Gastrocnemius medialis (tissue), 4 donors: ENCODE data around the gene DEFB129. TPM values are rescaled to one million over a fixed set of nuclear protein-coding genes. Genes with fewer than 3 reads are reported as not detected.

Experiments
- ATAC-seq, 2 donors: fragments of 150-250 bp; one replicate each; pipeline ENCODE4 v1.9.1; 2016
- DNase-seq, 2 donors: peaks; one replicate each; pipeline ENCODE4 v3.0.0-alpha.2; 2019
- H3K27ac ChIP-seq, 4 donors: fragments of 200-600 bp; sonication (generic); 1 replicate in 1 of 4; 2 replicates in 3 of 4; pipeline ENCODE4 v1.5.1; 2016 to 2018; ENCODE audit warnings: mild to moderate bottlenecking in 2 of 4, moderate library complexity in 1 of 4
- H3K27me3 ChIP-seq, 3 donors: fragments of 200-600 bp; sonication (generic) in 2 of 3; 1 replicate in 1 of 3; 2 replicates in 2 of 3; pipeline versions ENCODE4 v1.5.1 to v1.6.0; 2016 to 2019; ENCODE audit warnings: mild to moderate bottlenecking in 1 of 3, moderate library complexity in 1 of 3
- H3K36me3 ChIP-seq, 2 donors: fragments of 200-600 bp; sonication (generic) in 1 of 2; one replicate each; pipeline ENCODE4 v1.5.1; 2017 to 2018
- H3K4me1 ChIP-seq, 2 donors: fragments of 200-600 bp; sonication (generic) in 1 of 2; one replicate each; pipeline ENCODE4 v1.5.1; 2016 to 2017; ENCODE audit warnings: mild to moderate bottlenecking in 2 of 2
- H3K4me3 ChIP-seq, 4 donors: fragments of 200-600 bp; sonication (generic) in 3 of 4; 1 replicate in 1 of 4; 2 replicates in 3 of 4; pipeline ENCODE4 v1.5.1; 2016 to 2019; ENCODE audit warnings: mild to moderate bottlenecking in 2 of 4
- H3K9me3 ChIP-seq, 3 donors: fragments of 200-600 bp; sonication (generic) in 2 of 3; 1 replicate in 1 of 3; 2 replicates in 2 of 3; pipeline ENCODE4 v1.5.1; 2016 to 2019
- POLR2A ChIP-seq, 2 donors: fragments of 450-650 bp; IDR thresholded peaks; one replicate each; pipeline ENCODE4 v1.6.1; 2017; ENCODE audit warnings: antibody characterized with exemption in 2 of 2, mild to moderate bottlenecking in 2 of 2, moderate library complexity in 2 of 2
- in situ Hi-C, 4 donors: fragments of 200-750 bp; cut with MboI; loops; one replicate each; pipeline versions ENCODE4 v1.15.0 to v1.8.0; 2017; ENCODE audit warnings: low sequenced_read_pairs in 4 of 4
- intact Hi-C: fragments of 100-400 bp; cut with DNase I; formaldehyde crosslinking; loops from one replicate; pipeline ENCODE4 v1.15.1; 2023; ENCODE audit warnings: low total_unique reads
- total RNA-seq, 4 donors: library from RNA; depleted of rRNA; stranded (reverse); fragments of >200 nt; gene quantifications; one replicate each; pipeline versions ENCODE4 v1.1.0 to v1.2.3, GENCODE V29; 2016
- TF ChIP-seq, protein P1 (sequence below), 5 experiments: fragments of 450-650 bp in 3 of 5; fragments of 200-600 bp in 2 of 5; sonication (generic) in 2 of 5; IDR thresholded peaks in 4 of 5; conservative IDR thresholded peaks in 1 of 5; 1 replicate in 4 of 5; 2 replicates in 1 of 5; pipeline ENCODE4 v1.5.1; 2016 to 2019; ENCODE audit warnings: antibody characterized with exemption in 5 of 5, mild to moderate bottlenecking in 3 of 5, moderate library complexity in 3 of 5

Gene DEFB129, protein sequence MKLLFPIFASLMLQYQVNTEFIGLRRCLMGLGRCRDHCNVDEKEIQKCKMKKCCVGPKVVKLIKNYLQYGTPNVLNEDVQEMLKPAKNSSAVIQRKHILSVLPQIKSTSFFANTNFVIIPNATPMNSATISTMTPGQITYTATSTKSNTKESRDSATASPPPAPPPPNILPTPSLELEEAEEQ
- total RNA-seq = not detected

DNA sequence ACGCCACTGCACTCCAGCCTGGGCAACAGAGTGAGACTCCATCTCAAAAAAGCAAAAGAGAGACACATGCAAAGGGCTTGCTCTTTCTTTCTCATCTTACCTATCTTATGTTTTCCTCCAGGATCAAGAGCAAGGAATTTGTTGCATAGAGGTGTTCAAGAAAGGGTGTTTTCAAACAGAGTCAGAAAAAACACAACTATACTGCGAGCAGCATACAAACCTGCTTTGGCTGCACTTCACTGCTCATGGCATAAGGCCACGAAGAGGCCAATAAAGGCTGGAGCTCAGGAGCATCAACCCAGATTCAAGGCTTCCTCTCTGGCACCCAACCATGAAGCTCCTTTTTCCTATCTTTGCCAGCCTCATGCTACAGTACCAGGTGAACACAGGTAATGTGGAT, at the start of gene DEFB129:
Gene DEFB129, plus strand, starts transcription at position 301 of the 400 bp plus-strand sequence. Its CDS starts 31 bp downstream, at position 332.
- Histone ChIP-seq H3K9me3 (no peaks in the 10 kb centered on the region), H3K36me3 (no peaks in the 10 kb centered on the region), H3K27me3 (no peaks in the 10 kb centered on the region), H3K4me3 (no peak within 1 kb of the TSS), H3K27ac (no peak within 1 kb of the TSS), H3K4me1 (no peaks in the 10 kb centered on the region)
- intact Hi-C loops = no loop called here
- ATAC-seq (no peak), DNase-seq (no peak)
- TF ChIP-seq POLR2A (IDR thresholded peaks at IDR 0.05) = no peak
- TF ChIP-seq, protein P1, sequence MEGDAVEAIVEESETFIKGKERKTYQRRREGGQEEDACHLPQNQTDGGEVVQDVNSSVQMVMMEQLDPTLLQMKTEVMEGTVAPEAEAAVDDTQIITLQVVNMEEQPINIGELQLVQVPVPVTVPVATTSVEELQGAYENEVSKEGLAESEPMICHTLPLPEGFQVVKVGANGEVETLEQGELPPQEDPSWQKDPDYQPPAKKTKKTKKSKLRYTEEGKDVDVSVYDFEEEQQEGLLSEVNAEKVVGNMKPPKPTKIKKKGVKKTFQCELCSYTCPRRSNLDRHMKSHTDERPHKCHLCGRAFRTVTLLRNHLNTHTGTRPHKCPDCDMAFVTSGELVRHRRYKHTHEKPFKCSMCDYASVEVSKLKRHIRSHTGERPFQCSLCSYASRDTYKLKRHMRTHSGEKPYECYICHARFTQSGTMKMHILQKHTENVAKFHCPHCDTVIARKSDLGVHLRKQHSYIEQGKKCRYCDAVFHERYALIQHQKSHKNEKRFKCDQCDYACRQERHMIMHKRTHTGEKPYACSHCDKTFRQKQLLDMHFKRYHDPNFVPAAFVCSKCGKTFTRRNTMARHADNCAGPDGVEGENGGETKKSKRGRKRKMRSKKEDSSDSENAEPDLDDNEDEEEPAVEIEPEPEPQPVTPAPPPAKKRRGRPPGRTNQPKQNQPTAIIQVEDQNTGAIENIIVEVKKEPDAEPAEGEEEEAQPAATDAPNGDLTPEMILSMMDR (IDR thresholded peaks at IDR 0.05 in 4 of 5, conservative IDR thresholded peaks at IDR 0.05 in 1 of 5) = no peak
- in situ Hi-C loops = no loop called here

DNA sequence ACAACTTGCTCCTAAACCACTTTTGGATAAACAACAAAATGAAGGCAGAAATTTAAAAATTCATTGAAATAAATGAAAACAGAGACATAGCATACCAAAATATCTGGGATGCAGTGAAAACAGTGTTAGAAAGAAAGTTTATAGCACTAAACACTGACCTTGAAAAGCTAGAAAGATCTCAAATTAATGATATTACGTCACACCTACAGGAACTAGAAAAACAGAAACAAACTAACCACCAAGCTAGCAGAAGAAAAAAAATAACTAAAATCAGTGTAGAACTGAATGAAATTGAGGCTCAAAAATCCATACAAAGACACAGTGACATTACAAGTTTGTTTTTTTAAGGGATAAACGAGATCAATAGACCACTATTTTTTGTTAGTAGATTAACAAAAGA, 42.8 kb upstream of the DEFB129 start:
- intact Hi-C loops (no loop called here), in situ Hi-C loops (no loop called here)
- Histone ChIP-seq H3K27me3 (peaks cover 0 to 10% (median 0%) of the 10 kb centered on the region in 3 donors), H3K4me1 (no peaks in the 10 kb centered on the region), H3K36me3 (no peaks in the 10 kb centered on the region), H3K4me3 (no peak overlapping the region), H3K9me3 (no peaks in the 10 kb centered on the region), H3K27ac (no peak overlapping the region)
- no peak for TF ChIP-seq POLR2A (IDR thresholded peaks at IDR 0.05)
- TF ChIP-seq, protein P1 (IDR thresholded peaks at IDR 0.05 in 4 of 5, conservative IDR thresholded peaks at IDR 0.05 in 1 of 5) = no peak
- no peak for DNase-seq
- ATAC-seq = no peak

DNA sequence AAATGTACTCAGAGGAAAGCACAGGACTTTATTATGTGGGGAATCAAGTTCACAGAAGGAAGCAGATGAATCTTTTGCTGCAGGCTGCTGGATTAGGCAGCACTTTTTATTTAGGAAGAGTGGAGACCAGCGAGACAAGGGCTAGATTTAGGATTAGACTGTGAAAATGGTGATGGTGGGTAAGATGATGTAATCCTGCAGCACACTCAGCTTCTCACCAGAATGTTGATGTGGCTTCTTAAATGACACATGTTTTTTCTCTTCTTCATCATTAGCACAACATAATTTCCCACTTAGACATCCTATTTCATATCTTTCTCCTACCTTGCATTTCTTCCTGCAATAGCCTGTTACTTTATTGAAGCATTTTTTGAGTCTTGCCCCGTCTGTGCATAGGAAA, 39.3 kb upstream of the DEFB129 start:
- DNase-seq = no peak
- intact Hi-C loops = no loop called here

DNA sequence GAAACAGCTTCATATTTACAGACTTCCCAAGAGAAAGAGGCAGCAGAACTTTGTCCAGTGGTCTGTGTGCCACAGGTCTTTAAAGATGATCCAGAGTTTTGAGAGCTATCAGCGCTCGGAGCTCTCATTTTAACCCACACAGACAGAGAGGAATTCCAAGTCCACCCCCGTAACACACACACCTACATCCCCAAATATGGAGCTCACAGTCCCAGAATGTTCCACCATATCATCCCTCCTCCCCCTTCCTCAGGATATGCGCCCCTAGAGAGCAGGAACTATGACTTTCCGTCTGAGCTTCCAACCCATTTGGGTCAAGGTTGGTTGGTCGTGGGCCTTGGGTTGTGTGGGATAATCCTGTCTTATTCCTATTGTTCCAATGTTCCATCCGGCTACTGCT, 37.4 kb upstream of the DEFB129 start, which contains the start of gene DEFB128:
Gene DEFB128, minus strand, starts transcription at position 101 of the 400 bp plus-strand sequence. Its CDS starts 88 bp downstream, at position 13.
- TF ChIP-seq, protein P1 (IDR thresholded peaks at IDR 0.05 in 4 of 5, conservative IDR thresholded peaks at IDR 0.05 in 1 of 5) = no peak
- TF ChIP-seq POLR2A (IDR thresholded peaks at IDR 0.05) = no peak
- Histone ChIP-seq H3K27me3 (no peaks in the 10 kb centered on the region), H3K4me1 (no peaks in the 10 kb centered on the region), H3K27ac (no peak within 1 kb of the TSS), H3K36me3 (no peaks in the 10 kb centered on the region), H3K4me3 (no peak within 1 kb of the TSS), H3K9me3 (no peaks in the 10 kb centered on the region)
- in situ Hi-C loops (no loop called here), intact Hi-C loops (no loop called here)
- DNase-seq = no peak
- no peak for ATAC-seq

More for the DNA sequence above, 39.3 kb upstream of the DEFB129 start:
- Histone ChIP-seq H3K36me3 (no peaks in the 10 kb centered on the region), H3K27me3 (no peaks in the 10 kb centered on the region), H3K4me1 (no peaks in the 10 kb centered on the region), H3K9me3 (no peaks in the 10 kb centered on the region), H3K27ac (no peak overlapping the region), H3K4me3 (no peak overlapping the region)
- TF ChIP-seq, protein P1 (IDR thresholded peaks at IDR 0.05 in 4 of 5, conservative IDR thresholded peaks at IDR 0.05 in 1 of 5) = no peak
- no peak for TF ChIP-seq POLR2A (IDR thresholded peaks at IDR 0.05)
- ATAC-seq = no peak
- in situ Hi-C loops = no loop called here

DNA sequence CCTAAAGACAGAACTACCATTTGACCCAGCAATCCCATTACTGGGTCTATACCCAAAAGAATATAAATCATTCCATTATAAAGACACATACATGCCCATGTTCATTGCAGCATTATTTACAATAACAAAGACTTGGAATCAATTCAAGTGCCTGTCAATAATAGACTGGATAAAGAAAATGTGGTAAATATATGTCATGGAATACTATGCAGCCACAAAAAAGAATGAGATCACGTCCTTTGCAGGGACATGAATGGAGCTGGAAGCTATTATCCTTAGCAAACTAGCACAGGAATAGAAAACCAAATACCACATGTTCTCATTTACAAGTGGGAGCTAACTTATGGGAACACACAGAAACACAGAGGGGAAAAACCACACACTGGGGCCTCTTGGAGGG, 28.8 kb upstream of the DEFB129 start:
- H3K27ac ChIP-seq = no peak overlapping the region
- DNase-seq (no peak), ATAC-seq (no peak)
- H3K36me3 ChIP-seq = no peaks in the 10 kb centered on the region
- H3K4me3 ChIP-seq = no peak overlapping the region
- intact Hi-C loops = no loop called here
- H3K9me3 ChIP-seq = no peaks in the 10 kb centered on the region
- H3K4me1 ChIP-seq = no peaks in the 10 kb centered on the region
- in situ Hi-C loops = no loop called here
- H3K27me3 ChIP-seq = peaks cover 0 to 3% (median 0%) of the 10 kb centered on the region in 3 donors
- TF ChIP-seq, protein P1 (IDR thresholded peaks at IDR 0.05 in 4 of 5, conservative IDR thresholded peaks at IDR 0.05 in 1 of 5) = no peak
- TF ChIP-seq POLR2A (IDR thresholded peaks at IDR 0.05) = no peak
